ENCODE measurements around the gene STRA6.

STRA6 gene

GRCh38 chr15:74130155-74130848 is 72.3 kb downstream of the STRA6 start, which contains the start of gene ISLR2:
Gene ISLR2 (plus strand): TSS chr15:74130586. CDS start chr15:74132755, 2,169 bp downstream.
- TF ChIP-seq, protein P1, sequence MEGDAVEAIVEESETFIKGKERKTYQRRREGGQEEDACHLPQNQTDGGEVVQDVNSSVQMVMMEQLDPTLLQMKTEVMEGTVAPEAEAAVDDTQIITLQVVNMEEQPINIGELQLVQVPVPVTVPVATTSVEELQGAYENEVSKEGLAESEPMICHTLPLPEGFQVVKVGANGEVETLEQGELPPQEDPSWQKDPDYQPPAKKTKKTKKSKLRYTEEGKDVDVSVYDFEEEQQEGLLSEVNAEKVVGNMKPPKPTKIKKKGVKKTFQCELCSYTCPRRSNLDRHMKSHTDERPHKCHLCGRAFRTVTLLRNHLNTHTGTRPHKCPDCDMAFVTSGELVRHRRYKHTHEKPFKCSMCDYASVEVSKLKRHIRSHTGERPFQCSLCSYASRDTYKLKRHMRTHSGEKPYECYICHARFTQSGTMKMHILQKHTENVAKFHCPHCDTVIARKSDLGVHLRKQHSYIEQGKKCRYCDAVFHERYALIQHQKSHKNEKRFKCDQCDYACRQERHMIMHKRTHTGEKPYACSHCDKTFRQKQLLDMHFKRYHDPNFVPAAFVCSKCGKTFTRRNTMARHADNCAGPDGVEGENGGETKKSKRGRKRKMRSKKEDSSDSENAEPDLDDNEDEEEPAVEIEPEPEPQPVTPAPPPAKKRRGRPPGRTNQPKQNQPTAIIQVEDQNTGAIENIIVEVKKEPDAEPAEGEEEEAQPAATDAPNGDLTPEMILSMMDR (IDR thresholded peaks at IDR 0.05; ENCODE audit: poor library complexity, severe bottlenecking) = no peak
- Histone ChIP-seq H3K36me3 (ENCODE audit: low read depth) (no peaks in the 10 kb centered on the region), H3K27ac (ENCODE audit: poor library complexity, severe bottlenecking) (no peak within 1 kb of the TSS), H3K27me3 (ENCODE audit: insufficient read depth, poor library complexity, severe bottlenecking) (peaks cover 100% of the 10 kb centered on the region), H3K4me1 (ENCODE audit: insufficient read depth, poor library complexity, severe bottlenecking) (no peaks in the 10 kb centered on the region), H3K9me3 (ENCODE audit: severe bottlenecking) (no peaks in the 10 kb centered on the region), H3K4me3 (ENCODE audit: severe bottlenecking) (no peak within 1 kb of the TSS)
- no peak for DNase-seq (ENCODE audit: low spot score)
- no peak for ATAC-seq (ENCODE audit: low read depth)

DNA sequence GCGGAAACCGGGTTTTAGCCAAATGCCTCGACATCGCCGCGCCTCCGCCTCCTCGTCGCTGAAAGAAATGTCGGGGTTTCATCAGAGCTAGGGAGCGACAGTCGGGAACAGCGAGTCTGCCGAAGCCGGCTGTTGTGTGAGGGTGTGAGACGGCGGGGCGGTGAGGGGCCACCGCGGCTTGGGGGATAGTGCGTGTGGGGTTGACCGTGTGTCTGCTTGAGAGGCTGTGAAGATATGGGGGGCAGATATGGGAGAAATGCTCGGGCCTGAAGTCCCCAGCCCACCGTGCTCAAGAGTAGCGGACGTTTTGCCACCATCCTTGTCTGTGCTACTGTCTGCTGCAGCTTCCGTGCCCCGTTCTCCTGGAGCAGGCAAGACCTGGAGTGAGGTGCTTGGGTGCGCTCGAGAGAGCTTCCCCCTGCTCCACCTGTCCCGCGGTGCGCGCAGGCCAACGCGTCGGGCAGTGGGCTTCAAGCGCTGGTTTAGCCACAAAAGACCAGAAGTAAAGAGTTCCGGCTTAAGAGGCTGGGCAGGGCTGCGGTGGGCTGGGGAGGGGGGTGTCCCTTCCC is 72.9 kb downstream of the STRA6 start:
- Histone ChIP-seq H3K36me3 (ENCODE audit: low read depth) (no peaks in the 10 kb centered on the region), H3K27me3 (ENCODE audit: insufficient read depth, poor library complexity, severe bottlenecking) (peaks cover 100% of the 10 kb centered on the region), H3K9me3 (ENCODE audit: severe bottlenecking) (no peaks in the 10 kb centered on the region), H3K27ac (ENCODE audit: poor library complexity, severe bottlenecking) (no peak overlapping the region), H3K4me3 (ENCODE audit: severe bottlenecking) (no peak overlapping the region), H3K4me1 (ENCODE audit: insufficient read depth, poor library complexity, severe bottlenecking) (no peaks in the 10 kb centered on the region)
- DNase-seq (ENCODE audit: low spot score) (no peak), ATAC-seq (ENCODE audit: low read depth) (no peak)
- TF ChIP-seq, protein P1 (IDR thresholded peaks at IDR 0.05; ENCODE audit: poor library complexity, severe bottlenecking) = no peak

All from RWPE2 (cell line).